Kidney epithelial cell (primary cell): ENCODE results near the gene SLC39A1. TPM values are rescaled to one million over a fixed set of nuclear protein-coding genes. Genes with fewer than 3 reads are reported as not detected.
A peak's percentile ranks its signal among the peaks of the same experiment; 100 is the strongest.
"Not testable (repeated sequence)": the region's sequence is repeated elsewhere in the genome, so short reads cannot be mapped to it uniquely, and the experiment has no call there.

Experiments used
- DNase-seq: peaks from one replicate; pipeline ENCODE4 v3.0.0-alpha.2; 2010; ENCODE audit warnings: low read depth
- H3K27me3 ChIP-seq: 2 replicates; pipeline ENCODE4 v1.6.0; 2011; ENCODE audit warnings: low read length; ENCODE audit not compliant: control insufficient read depth, insufficient read depth
- H3K36me3 ChIP-seq: 2 replicates; pipeline ENCODE4 v1.5.1; 2011; ENCODE audit warnings: low read length; ENCODE audit not compliant: control insufficient read depth, insufficient read depth
- H3K4me3 ChIP-seq: 2 replicates; pipeline ENCODE4 v1.5.1; 2011; ENCODE audit warnings: low read depth, mild to moderate bottlenecking, control low read depth, low read length
- total RNA-seq: library from RNA; depleted of rRNA; stranded (reverse); fragments of >200 nt; gene quantifications from 2 replicates; pipeline ENCODE4 v1.2.3, GENCODE V29; 2015
- TF ChIP-seq, protein P1 (sequence below): IDR thresholded peaks from 2 replicates; pipeline ENCODE4 v1.5.1; 2011; ENCODE audit warnings: mild to moderate bottlenecking, moderate library complexity, low read length, control low read depth, inconsistent platforms; ENCODE audit not compliant: insufficient read depth, poor library complexity, severe bottlenecking

The SLC39A1 gene
- total RNA-seq, 1 donor from 2014 or later: 219 TPM

DNA sequence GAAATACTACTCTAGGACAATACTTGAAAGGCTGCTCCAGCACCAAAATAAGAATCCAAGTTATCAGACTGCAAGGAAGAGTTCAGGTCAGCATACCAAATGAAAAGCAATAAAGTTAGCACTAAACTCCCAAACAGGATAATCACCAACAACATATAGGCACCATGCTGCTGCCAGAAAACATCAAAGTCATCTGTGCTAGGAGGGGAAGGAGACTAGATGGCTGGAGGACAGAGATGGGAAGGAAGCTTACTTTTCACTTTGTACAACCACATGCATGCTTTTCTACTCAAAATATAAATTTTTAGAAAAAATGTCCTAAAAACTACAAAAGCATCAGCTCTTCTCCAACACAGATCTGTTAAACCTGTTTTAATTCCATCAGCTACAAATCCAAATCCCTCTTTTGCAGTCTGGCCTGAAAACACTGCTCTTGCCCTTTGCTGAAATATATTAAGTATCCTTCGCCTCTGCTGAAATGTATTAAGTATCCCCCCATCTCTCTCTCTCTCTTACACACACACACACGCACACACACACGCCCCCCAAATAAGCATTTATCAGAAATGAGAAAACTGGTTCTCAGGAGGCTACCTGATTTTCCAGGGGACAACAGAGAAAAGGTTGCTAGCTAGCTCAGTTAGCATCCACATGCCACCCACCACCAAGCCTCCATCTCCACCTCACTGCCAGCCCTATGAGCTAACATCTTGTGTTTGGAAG, 42.1 kb downstream of the SLC39A1 start:
- H3K27me3 ChIP-seq: no peaks in the 10 kb centered on the region
- TF ChIP-seq, protein P1, sequence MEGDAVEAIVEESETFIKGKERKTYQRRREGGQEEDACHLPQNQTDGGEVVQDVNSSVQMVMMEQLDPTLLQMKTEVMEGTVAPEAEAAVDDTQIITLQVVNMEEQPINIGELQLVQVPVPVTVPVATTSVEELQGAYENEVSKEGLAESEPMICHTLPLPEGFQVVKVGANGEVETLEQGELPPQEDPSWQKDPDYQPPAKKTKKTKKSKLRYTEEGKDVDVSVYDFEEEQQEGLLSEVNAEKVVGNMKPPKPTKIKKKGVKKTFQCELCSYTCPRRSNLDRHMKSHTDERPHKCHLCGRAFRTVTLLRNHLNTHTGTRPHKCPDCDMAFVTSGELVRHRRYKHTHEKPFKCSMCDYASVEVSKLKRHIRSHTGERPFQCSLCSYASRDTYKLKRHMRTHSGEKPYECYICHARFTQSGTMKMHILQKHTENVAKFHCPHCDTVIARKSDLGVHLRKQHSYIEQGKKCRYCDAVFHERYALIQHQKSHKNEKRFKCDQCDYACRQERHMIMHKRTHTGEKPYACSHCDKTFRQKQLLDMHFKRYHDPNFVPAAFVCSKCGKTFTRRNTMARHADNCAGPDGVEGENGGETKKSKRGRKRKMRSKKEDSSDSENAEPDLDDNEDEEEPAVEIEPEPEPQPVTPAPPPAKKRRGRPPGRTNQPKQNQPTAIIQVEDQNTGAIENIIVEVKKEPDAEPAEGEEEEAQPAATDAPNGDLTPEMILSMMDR: no peak
- DNase-seq: no peak
- peak overlapping the region; percentile 84 for H3K4me3 ChIP-seq
- no peaks in the 10 kb centered on the region for H3K36me3 ChIP-seq

DNA sequence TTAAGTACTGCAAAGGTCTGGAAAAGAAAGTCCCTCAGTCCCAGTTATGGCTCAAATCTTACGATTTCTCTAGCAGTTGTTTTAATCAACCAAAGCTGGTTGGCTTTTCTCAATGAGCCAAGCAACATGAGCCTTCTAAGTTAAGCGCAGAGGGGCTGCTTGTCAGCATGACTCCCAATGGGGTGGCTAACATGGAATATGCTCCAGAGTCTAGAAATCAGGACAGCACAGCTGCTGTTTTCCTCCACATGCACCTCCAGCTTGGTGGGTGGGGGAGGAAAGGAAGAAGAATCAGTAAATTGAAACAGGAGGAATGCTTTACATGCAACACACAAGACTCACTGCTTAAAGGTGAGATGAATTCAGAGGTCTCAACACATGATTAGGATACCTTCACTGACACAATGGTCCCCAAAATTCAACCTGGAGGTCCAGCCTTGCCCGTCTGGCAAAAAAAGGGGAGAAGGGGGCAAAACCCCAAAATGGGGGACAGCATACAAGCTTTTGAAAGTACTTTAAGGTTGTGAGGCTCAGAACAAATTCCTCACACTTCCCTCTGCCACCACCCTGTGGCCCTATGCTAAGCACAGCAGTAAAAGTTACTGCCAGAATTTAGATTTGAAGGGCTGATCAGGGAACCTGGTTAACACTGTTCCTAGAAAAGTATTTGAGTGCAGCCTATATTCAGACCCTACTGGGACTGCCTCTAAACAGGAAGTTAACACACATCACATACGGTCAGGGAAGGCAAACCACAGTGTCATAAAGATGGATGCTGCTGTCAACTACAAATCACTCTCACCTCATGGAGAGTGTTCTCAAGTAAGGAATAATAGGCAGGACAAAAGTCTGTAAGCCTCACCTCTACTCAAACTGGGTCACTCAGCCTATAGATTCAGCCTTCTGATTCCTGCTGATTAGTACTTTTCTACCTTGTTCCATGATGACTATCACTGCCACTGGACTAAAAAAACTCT, 43.2 kb downstream of the SLC39A1 start:
- H3K4me3 ChIP-seq: no peak overlapping the region
- H3K36me3 ChIP-seq: no peaks in the 10 kb centered on the region
- TF ChIP-seq, protein P1: peak; percentile 27
- no peaks in the 10 kb centered on the region for H3K27me3 ChIP-seq
- no peak for DNase-seq

DNA sequence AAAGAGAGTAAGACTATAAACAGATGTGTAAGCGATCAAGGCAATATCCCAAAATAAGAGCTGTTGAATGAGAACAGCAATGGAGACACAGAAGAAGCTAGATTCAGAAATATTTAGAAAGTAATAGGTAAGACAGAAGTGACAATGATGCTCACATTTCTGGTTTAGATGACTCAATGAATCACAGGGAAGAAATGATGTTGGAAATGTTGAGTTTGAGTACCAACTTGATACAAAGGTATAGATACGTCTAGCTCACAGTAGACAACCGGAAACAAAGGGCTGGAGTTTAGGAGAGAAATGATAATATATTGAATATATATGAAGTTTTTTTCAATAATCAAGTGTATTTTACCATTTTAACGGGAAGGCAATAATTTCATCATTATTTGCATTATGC, 47.0 kb downstream of the SLC39A1 start:
- TF ChIP-seq, protein P1: no peak
- DNase-seq: no peak
- Histone ChIP-seq H3K4me3 (no peak overlapping the region), H3K36me3 (no peaks in the 10 kb centered on the region), H3K27me3 (no peaks in the 10 kb centered on the region)

DNA sequence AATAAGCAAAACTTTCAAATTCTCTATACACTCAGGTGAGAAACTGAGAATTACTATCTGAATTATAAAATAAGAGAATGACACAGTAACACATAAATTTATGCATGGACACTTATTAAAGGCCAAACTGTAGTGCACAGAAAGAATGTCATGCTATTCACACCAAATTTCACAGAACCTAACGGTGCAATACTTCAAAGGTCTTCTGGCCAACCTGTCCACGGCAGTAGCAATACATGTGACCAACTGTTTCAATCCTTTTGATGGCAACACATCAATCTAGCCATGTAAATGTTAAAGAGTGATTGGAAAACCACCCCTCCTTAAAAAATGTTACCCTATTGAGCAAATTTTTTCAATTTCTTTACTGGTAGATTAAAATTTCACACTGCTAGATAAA, 51.0 kb downstream of the SLC39A1 start:
- DNase-seq: no peak
- Histone ChIP-seq H3K36me3 (no peaks in the 10 kb centered on the region), H3K27me3 (no peaks in the 10 kb centered on the region), H3K4me3 (no peak overlapping the region)
- TF ChIP-seq, protein P1: no peak

DNA sequence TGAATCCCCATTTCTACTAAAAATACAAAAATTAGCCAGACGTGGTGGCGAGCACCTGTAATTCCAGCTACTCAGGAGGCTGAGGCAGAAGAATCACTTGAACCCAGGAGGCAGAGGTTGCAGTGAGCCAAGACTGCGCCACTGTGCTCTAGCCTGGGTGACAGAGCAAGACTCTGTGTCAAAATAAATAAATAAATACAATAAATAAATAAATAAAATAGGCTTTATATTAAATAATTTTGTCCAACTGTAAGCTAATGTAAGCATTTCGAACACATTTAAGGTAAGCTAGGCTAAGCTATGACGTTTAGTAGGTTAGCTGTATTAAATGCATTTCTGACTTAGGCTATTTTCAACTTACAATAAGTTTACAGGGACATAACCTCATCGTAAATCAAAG, 52.8 kb downstream of the SLC39A1 start:
- not testable (repeated sequence) for H3K36me3 ChIP-seq, H3K4me3 ChIP-seq, DNase-seq, H3K27me3 ChIP-seq

Other genes with a start within 250 kb of the SLC39A1 start
- 33.8 and 36.4 TPM in 2 replicates for gene INTS3, start 235.5 kb downstream of the SLC39A1 start, total RNA-seq
- 2.7 and 6.2 TPM in 2 replicates for gene SLC27A3, start 188.1 kb downstream of the SLC39A1 start, total RNA-seq
- gene GATAD2B, start 40.6 kb downstream of the SLC39A1 start, total RNA-seq: 12.2 and 12.7 TPM in 2 replicates
- 25.1 and 42.8 TPM in 2 replicates for gene DENND4B, start 16.8 kb downstream of the SLC39A1 start, total RNA-seq
- gene CRTC2, start 4.9 kb downstream of the SLC39A1 start, total RNA-seq: 21.5 and 21.7 TPM in 2 replicates
- 11.8 and 14.5 TPM in 2 replicates for gene CREB3L4, start 4.4 kb upstream of the SLC39A1 start, total RNA-seq
- 220 and 242 TPM in 2 replicates for gene JTB, start 14.1 kb upstream of the SLC39A1 start, total RNA-seq
- 46.3 and 48.7 TPM in 2 replicates for gene RAB13, start 22.8 kb upstream of the SLC39A1 start, total RNA-seq
- gene RPS27, start 27.2 kb upstream of the SLC39A1 start, total RNA-seq: 2,282 and 2,407 TPM in 2 replicates
- gene NUP210L, start 191.5 kb upstream of the SLC39A1 start, total RNA-seq: not detected in 2 replicates
- 434 and 529 TPM in 2 replicates for gene TPM3, start 228.6 kb upstream of the SLC39A1 start, total RNA-seq
- not detected in 2 replicates for gene CFAP141, start 242.8 kb upstream of the SLC39A1 start, total RNA-seq